OCI-LY7 (cell line): ENCODE results near the gene HLTF.

ENCODE experiments used
- CTCF ChIP-seq: fragments of 200-600 bp; sonication (generic); conservative IDR thresholded peaks from 2 replicates; pipeline ENCODE4 v1.5.1; 2014; ENCODE audit warnings: mild to moderate bottlenecking, antibody characterized with exemption, low read length, moderate library complexity, mixed read lengths
- EZH2phosphoT487 ChIP-seq: fragments of 200-600 bp; sonication (generic); IDR thresholded peaks from 2 replicates; pipeline ENCODE4 v1.6.1; 2018; ENCODE audit warnings: low read depth, borderline replicate concordance, mild to moderate bottlenecking, mixed run types, antibody characterized with exemption, low read length, moderate library complexity, mixed read lengths

DNA sequence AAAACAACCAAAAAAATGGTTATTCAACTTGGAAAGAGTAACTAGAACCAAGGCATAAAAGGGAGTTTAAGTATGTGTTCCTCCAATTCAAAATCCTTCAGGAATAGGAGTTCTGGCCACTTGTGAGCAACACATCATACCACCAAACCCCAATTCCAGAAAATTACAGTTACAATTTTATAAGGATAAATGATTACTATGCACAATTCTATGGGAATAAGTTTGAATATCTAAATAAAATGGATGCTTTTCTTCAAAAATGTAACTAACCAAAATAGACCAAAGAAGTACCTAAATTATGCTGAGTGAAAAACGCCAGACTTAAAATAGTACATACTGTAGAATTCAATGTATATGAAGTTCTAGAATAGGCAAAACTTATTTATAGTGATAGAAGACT, 4.6 kb downstream of the HLTF start:
- no peak for TF ChIP-seq CTCF
- TF ChIP-seq EZH2phosphoT487 = no peak
